Dermis microvascular lymphatic vessel endothelial cell (primary cell): ENCODE results near the gene CFAP46. TPM values are rescaled to one million over a fixed set of nuclear protein-coding genes. Genes with fewer than 3 reads are reported as not detected.
A peak's percentile ranks its signal among the peaks of the same experiment; 100 is the strongest.
"Not testable (repeated sequence)": the region's sequence is repeated elsewhere in the genome, so short reads cannot be mapped to it uniquely, and the experiment has no call there.

Experiments
- DNase-seq, 2 donors: peaks; one replicate each; pipeline versions ENCODE4 v3.0.0 to v3.0.0-alpha.2; 2010; ENCODE audit warnings: low read depth in 2 of 2
- total RNA-seq: library from RNA; depleted of rRNA; stranded (reverse); fragments of >200 nt; gene quantifications from 2 replicates; pipeline ENCODE4 v1.2.1, GENCODE V29; 2014

The CFAP46 gene
- total RNA-seq, 1 donor from 2014 or later: 1.2 TPM

DNA sequence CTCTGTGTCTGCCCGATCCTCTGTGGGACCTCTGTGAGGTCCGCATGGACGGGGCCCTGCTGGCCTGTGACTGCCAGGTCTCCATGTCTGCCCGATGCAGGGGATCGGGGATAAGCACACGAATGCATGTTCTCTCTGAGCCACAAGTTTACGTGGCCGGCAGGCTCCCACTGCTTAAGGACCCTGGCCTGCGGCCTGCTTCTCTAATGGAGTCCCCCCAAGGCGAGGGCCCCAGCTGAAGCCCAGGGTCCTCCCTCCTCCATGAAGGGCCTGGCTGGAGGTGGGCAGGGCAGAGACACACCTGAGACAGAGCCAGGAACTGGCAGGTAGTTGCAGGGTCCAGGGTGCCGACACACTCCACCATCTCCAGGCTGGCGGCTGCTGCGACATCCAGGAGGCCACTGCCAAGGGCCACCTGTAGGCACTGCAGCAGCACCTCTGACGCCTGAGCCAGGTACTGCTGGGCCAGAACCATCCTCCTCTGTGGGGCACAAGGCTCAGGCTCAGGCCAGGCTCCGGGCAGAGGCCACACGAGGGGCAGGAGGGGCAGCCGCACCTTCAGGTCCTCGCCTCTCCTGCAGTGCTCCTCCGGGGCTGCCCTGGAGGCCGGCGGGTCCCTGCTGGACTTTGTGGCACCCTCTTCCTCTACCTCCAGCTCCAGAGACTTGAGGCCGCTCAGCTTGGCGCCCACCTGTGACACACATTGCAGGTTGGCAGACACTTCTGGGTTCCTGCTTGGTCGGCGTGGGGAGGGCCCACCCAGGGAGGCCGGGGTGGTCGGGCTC, 95.5 kb downstream of the CFAP46 start:
- DNase-seq: no peak

DNA sequence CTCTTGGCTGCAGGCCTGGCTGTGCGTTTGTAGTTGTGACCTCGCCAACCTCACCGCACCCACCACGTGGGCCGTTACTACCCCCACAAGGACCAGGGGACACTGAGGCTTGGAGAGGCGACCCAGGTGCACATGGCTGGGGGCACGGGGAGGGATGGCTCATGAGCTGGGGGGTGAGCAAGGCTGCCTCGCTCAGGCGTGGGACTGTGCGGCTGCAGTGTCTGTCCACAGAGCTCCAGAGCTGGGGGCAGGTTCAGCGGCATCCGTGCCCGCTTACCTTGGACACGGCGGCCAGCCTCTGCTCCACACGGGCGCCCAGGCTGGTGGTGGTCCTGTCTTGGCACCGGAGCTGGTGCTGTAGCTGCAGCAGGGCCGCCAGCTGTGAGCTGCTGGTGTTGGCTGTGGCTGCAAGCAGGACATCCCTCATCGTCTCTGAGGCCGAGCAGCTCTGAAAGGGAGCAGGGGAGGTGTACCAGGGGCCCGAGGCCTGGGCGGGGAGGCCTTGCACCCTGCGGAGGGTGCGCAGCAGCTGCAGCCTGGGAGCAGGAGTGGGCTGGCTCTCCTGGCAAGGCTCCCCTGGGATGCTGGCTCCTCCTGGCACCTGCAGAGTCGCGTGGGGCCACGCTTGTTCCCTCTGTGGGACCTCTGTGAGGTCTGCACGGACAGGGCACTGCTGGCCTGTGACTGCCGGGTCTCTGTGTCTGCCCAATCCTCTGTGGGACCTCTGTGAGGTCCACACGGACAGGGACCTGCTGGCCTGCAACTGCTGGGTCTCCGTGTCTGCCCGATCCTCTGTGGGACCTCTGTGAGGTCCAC, 96.4 kb downstream of the CFAP46 start:
- no peak for DNase-seq

GRCh38 chr10:132845041-132845551, 97.3 kb downstream of the CFAP46 start:
- DNase-seq: no peak

GRCh38 chr10:132844069-132844809, 98.1 kb downstream of the CFAP46 start:
- no peak for DNase-seq

- DNase-seq: not testable (repeated sequence)
Observed at GRCh38 chr10:132843276-132843675, 99.1 kb downstream of the CFAP46 start.

DNA sequence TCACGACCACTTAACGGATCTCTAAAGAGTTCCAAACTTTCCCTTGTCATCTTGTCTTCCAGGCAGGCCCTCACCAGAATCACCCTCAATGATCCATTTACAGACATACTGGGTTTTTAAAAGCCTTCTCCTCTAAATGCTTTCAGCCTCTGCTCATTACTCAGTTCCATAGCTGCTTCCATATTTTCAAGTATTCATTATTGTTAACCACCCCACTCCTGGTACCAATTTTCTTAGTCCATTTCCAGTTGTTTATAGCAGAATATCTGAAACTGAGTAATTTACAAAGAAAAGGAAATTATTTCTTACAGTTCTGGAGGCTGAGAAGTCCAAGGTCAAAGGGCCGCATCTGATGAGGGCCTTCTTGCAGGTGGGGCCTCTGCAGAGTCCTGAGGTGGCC, 100.0 kb downstream of the CFAP46 start:
- DNase-seq: no peak

DNA sequence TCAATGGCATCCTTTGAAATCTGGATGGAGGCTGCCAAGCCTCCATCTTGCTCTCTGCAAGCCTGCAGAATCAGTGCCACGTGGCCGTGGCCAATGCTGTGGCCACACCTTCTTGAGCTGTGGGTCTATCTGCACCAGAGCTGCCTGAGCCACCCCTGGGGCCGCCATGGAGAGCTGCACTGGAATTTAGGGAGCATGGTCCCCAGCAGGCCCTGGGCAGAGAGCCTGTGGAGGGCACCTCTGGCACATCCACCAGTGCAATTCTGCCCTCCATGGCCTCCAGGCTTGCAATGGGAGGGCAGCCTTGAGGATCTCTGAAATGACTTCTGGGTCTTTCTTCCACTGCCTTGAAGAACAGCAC, 100.8 kb downstream of the CFAP46 start:
- no peak for DNase-seq

DNA sequence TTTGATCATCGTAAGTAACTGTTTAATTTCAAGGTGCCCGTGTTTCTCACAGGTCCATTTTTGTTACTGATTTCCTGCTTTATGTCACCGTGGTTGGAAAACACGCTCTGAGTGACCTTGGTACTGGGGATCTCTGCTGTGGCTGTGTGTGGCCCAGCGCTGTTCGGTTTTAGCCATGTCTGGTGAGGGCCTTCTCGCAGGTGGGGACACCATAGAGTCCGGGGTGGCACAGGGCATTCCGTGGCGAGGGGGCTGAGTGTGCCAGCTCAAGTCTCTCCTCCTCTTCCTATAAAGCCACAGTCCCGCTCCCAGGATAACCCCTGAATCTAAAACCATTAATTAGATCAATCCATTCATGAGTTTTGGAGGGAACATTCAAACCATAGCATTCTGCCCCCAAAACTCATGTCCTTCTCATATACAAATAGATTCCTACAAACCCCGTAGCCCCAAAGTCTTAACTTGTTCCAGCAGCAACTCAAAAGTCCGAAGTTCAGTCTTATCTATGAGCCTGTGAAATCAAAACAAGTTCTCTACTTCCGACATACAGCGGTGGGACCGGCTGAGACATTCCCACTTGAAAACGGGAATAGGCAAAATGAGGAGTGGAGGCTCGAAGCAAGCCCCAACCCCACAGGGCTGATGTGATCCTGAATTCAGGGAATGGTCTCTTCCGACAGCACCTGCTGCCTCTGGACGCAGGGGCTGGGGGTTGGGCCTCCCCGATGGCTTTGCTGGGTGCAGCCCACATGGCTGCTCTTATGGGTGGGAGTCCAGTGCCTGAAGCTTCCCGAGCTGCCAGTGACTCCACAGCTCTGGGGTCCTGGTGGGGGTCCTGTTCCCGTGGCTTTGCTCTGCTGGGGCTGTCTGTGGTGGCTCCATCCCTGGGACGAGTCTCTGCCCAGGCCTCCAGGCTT, 101.4 kb downstream of the CFAP46 start:
- DNase-seq: no peak

- DNase-seq: no peak
Observed at GRCh38 chr10:132839061-132839460, 103.3 kb downstream of the CFAP46 start.

GRCh38 chr10:132838346-132838970, 103.9 kb downstream of the CFAP46 start:
- no peak for DNase-seq

DNA sequence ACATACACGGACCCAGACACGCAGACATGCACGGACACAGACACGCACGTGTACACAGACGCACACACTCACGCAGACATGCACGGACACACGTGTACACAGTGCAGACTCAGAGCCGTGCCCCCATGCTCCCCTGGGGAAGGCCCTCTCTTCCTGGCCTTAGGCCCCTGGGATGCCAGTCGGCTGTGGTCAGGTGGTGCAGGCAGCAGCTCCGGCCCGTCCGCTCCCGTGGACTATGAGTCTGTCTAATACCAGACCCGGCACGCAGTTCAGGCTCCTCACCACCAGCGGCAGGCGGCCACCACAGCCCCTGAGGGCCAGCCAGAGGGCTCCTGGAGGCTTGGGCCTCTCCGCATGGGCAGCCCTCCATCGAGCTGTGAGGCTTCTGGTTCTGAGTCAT, 104.5 kb downstream of the CFAP46 start:
- no peak for DNase-seq

- DNase-seq: peak in 1 of 2 donors; percentile 33
Observed at GRCh38 chr10:132836832-132837540, 105.4 kb downstream of the CFAP46 start.

DNA sequence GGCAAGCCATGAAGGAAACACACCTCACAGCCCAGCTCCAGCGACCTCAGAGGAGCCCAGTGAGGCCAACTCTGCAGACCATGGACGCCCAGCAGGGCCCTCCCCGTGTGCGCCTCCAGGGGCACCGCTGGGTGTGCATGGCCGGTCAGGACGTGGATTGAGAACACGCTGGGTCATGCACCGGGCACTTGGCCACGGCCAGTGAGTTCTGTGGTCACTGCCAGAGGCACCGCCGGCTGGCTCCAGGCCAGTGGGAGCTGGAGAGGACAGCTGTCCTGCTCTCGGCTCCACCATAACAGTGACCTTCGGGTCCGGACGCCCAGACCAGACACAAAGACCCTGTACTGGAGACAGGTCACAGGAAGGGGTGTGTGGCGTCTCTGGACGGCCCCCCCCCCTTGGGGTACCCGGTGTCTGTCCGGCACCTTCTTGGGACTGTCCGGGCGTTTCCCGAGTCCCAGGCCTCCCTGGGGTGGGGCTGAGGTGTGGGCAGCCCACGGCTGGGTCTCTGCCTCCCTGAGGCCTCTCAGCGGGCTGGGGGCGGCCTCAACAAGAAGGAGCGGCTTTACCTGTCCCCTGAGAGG, 106.0 kb downstream of the CFAP46 start:
- no peak for DNase-seq

GRCh38 chr10:132835848-132836233, 106.5 kb downstream of the CFAP46 start:
- DNase-seq: no peak

DNA sequence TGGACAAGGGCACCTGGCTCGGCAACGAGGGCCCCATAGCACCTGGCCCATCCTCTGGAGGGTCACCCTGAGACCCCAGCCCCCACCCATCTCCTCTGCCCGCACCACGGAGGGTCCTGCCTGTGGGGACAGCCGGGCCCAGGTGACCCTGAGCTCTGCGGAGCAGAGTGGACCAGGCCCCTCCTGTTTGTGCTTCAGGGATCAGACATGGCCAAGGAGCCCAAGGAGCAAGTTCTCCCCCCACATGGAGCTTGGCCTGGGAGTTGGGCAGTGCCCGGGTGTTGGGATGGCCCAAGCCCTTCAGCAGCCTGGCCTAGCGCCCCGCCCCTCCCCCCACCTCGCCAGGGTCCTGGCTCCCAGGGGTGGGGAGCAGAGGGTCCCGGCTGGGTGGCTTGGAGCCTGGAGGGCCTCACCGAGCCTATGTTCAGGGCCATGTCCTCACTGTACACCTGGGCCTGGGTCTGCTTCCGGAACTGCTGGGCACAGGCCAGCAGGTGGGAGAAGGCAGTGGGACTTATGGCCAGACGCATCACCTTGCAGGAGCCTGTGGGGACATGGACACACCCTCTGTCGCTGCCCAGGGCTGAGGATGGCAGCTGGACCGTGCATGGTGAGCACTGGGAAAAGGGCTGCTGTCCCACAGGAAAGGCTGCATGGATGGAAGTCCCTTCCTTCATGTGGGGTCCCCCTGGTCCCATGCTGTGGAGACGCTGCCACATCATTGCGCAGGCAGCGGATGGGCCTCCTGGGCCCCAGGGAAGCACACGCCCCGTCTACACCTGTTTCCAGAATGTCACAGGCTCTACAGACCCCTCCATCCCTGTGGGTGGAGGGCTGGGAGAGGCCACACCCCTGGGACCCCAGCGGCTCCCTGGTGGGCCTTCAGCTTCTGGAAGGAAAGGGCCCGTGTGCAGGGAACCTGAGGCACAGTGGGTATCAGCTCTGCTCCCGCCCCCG, 107.2 kb downstream of the CFAP46 start:
- DNase-seq: no peak

GRCh38 chr10:132834311-132834761, 108.0 kb downstream of the CFAP46 start:
- DNase-seq: no peak

GRCh38 chr10:132833421-132834111, 108.8 kb downstream of the CFAP46 start:
- DNase-seq: no peak
